Posterior cingulate gyrus (tissue), 11 donors: Measurements from ENCODE around the gene SLC39A11.

Experiments used
- DNase-seq, 10 donors: peaks; one replicate each; pipeline versions ENCODE4 v3.0.0 to v3.0.0-alpha.2; 2020 to 2021; ENCODE audit warnings: mixed read lengths in 3 of 10
- intact Hi-C: fragments of 100-400 bp; cut with DNase I; formaldehyde crosslinking; loops from one replicate; pipeline ENCODE4 v1.15.1; 2023

Gene SLC39A11

DNA sequence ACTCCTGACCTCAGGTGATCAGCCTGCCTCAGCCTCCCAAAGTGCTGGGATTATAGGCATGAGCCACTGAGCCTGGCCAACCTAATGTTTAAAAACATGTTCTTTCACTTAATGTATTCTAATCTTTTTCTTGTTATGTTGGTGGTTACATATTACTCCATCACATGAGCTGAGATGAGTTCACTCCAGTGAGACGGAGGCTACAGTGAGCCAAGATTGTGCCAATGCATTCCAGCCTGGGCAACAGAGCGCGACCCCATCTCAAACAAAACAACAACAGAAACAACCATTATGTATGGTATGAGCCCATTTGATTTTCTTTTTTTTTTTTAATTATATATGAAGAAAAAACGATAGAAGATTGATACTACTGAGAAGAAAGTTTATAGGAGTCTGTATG is 39.6 kb downstream of the SLC39A11 start:
- intact Hi-C loops, result no loop called here
- DNase-seq, result no peak

DNA sequence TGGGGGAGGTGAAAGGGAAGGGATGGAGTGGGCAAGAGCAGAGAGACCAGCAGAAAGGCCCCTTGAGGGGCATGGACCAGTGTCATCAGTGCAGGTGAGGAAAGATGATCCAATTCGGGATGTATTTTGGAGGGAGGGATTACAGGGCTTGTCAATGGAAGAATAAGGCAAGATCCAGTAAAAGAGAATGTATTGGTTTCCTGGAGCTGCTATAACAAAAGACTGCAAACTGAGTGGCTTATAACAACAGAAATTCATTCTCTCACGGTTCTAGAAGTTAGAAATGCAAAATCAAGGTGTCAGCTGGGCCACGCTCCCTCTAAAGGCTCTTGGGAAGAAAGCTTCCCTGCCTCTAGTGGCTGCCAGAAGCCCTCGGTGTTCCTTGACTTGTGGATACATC is 41.7 kb downstream of the SLC39A11 start:
- peak in 1 of 10 donors; percentile 32 for DNase-seq
- intact Hi-C loops, result no loop called here

DNA sequence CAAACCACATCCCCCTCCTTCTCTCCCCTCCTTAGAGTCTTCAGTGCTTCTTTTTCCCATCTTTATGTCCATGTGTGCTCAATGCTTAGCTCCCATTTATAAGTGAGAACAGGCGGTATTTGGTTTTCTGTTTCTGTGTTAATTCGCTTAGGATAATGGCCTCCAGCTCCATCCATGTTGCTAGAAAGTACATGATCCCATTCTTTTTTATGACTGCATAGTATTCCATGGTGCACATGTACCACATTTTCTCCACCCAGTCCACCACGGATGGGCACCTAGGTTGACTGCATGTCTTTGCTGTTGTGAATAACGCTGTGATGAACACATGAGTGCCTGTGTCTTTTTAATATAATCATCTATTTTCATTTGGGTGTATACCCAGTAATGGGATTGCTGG is 44.3 kb downstream of the SLC39A11 start:
- intact Hi-C loops, result no loop called here
- DNase-seq, result no peak

DNA sequence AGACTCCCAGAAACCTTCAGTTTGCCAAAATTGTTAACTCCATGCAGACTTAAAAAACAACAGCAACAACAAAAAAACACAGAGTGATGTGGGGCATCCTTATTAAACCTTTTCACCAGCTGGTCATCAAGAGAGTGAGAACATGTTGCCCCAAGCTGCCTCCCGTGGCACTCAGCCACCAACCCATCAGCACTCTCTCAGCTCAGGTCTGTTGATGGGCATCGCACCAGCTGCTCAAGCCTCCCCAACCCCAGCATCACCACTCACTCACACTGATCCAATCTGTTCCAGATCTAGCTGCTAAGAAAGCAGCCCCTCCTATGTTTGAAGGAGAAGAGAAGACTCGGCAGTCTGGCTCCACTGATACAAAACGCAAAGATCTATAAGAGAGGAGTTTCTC is 46.8 kb downstream of the SLC39A11 start:
- no peak for DNase-seq
- intact Hi-C loops, result no loop called here

DNA sequence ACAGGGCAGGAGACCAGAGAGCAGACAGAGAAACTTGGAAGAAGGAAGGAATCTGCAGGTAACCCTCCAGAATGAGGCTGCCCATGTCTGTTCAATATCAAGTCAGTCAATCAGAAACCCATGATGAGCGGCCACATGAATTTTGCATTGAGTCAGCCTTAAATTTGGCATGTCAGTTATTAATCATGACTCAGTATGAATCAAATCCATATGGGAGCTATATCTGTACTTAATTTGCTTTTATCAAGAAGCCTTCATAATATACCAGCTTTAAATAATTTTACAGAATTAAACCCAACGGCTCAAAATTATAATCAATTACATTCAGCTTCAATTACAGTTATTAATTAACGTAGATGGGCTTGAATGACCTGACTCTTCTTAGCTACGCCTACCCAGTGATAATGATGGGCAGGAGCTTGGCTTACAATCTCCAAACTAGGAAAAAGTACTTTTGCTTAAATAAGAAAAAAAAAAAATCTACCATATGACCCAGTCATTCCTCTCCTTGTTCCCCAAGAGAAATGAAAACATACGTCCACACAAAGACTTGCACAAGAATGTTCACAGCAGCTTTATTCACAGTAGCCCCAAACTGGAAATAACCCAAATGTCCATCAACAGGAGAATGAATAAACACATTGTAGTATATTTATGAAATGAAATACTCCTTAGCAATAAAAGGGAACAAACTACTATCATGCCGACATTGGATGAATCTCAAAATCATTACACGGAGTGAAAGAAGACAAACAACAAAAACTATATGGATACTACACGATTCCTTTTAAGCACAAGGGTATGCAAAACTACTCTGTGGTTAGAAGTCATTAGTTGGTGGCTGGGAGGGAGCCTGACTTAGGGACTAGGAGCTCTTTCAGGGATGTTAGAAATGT is 48.6 kb downstream of the SLC39A11 start:
- DNase-seq, result no peak
- intact Hi-C loops, result no loop called here

DNA sequence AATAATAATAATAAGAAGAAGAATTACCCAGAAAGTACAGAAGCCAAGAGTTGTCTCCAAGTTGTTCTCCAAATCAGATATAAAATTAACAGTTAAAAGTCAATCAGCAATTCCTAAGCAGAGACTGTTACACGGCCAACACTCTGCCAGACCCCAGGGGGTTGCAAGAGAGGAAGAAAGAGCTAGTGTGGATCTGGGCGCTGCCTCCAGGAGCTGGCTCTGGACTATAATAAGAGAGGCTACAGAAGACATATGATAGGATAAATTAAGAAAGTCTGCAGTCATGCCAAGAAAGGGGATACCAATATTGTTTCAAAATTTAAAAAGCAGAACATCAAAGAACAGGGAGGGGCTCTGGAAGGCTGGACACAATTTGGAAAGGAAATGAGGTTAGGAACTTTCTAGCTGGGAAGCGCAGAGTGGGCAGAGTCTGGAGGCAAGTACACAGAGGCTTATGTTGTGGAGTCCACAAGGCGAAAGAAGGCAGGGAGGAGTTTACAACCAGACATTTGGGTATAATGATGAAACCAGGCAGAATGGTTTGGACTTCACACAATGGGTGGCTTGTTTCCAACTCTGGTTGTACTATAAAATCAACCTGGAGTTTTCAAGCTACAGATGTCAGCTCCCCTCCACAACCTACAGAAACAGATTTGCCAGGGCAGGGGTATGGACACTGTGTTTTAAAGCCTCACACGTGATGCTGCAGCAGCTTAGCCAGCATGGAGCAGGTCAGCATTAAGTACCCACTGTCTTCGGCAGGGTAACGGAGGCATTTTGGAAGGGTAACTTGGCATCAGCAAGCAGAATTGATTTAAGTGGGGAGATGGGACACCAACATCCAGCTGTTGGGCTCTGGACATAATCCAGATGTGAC is 49.4 kb downstream of the SLC39A11 start:
- intact Hi-C loops, result no loop called here
- DNase-seq, result no peak

DNA sequence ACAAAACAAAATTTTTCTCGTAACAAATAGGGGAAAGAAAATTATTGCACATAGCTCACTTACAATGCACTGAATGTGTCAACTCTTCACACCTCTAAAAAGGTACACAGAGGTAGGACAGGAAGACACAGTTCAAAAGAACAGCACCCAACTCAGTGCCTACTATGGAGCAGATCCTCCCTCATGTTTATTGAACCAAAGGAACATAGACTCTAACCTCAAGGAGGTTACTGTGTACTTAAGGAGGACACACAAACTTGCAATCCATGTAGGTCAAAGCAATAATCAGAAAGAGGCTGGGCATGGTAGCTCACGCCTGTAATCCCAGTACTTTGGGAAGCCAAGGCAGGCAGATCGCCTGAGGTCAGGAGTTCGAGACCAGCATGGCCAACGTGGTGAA is 50.3 kb downstream of the SLC39A11 start:
- no peak for DNase-seq
- intact Hi-C loops, result no loop called here

DNA sequence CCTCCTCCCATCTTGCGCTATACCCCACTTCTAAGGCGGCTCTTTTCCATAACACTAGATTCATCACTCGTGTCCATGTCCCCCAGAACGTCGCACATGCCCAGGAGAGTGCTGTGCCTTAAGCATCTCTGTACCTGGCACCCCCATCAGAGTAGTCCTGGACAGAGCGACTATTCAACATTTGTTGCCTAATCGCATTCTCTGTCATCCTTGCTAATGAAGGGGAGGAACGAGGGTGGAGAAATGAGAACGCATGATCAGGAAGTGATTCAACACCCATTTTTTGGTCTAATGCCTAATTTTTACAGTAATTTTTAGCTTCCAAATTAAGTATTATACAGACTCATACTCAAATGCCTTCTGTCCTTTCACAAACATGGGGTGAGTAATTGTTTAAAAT is 53.2 kb downstream of the SLC39A11 start:
- intact Hi-C loops, result no loop called here
- DNase-seq, result no peak

DNA sequence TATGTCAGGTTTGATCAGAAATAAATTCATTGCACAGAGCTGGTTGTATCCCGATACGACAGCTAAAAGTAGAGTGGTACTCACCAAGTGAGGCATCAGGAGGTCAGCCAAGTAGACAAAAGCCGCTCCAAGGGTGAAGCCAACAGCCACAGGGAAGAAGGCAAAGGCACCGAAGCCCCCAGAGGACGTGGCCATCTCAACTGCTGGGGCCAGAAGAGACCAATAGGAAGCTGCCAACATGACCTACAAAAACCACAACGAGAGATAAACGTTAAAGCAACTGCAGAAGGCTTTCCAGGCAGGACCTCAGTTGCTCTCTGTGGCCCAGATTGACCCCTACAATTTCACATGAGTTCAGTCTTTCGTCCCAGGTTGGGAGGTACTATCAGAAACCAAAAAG is 61.0 kb downstream of the SLC39A11 start:
- intact Hi-C loops, result no loop called here
- no peak for DNase-seq

DNA sequence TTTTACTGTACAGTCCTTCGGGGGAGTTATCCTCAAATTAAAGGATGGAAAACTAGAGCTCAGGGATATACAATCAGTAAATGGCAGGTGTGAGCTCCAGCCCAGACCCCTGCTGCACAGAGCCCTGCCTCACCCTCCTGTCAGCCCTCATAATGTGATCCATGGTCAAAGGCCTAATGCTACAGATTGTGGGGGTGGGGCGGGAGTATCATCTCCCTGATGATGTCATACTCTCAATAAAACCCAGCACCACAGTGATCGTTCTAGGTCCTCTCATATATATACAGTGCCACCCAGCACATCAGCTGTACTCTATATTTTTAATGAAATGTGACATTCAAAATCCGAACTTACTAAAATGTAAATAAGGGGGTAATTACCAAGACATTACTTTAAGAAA is 61.5 kb downstream of the SLC39A11 start:
- DNase-seq, result no peak

DNA sequence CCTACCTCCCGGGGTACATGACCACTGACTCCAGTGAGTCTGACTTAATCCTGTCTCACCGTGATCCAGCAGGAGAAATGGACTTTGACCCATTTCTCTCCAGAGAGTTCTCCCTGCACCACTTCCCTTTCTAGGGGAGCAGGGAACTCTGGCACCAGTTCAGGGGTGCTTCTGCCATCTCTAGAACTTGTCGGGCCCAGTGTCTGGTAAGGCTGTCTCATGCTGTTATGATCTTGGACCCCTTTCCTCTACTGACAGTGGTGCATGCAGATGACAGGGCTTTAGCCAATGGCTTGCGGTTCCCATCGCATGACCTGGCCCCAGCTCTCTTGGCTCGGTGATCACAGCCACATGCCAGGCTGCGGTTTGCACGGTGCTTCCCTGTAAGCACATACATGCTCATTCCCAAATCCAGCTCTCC is 62.0 kb downstream of the SLC39A11 start:
- DNase-seq, result no peak
- intact Hi-C loops, result no loop called here

More for the DNA sequence above, 61.5 kb downstream of the SLC39A11 start:
- intact Hi-C loops, result no loop called here

DNA sequence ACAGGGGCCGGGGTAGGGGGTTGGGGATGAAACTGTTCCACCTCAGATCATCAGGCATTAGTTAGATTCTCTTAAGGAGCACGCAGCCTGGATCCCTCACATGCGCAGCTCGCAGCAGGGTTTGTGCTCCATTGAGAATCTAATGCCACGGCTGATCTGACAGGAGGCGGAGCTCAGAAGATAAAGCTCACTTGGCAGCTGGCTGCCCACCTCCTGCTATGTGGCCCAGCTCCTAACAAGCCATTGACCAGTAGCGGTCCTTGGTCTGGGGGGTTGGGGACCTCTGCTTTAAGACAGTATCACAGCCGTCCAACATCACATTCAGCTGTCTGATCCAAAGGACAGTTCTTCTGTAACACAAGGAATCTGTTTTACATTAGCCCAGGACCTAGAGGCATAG is 62.5 kb downstream of the SLC39A11 start:
- DNase-seq, result no peak
- intact Hi-C loops, result no loop called here

DNA sequence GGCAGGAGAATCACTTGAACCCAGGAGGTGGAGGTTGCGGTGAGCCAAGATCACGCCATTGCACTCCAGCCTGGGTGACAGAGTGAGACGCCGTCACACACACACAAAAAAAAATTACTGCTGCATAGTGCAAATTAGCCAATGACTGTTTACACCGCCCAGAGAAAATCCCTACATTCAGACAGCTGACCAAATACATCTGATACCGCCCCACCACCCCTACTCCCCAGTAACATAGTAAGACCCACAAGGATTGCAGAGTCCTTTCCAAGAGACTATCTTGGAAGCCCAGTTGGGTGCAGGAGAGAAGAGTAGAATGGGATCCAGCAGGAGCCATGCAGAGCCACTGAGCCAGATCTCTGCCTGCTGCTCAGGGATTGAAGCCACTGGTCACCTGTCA is 63.5 kb downstream of the SLC39A11 start:
- no peak for DNase-seq
- intact Hi-C loops, result no loop called here

DNA sequence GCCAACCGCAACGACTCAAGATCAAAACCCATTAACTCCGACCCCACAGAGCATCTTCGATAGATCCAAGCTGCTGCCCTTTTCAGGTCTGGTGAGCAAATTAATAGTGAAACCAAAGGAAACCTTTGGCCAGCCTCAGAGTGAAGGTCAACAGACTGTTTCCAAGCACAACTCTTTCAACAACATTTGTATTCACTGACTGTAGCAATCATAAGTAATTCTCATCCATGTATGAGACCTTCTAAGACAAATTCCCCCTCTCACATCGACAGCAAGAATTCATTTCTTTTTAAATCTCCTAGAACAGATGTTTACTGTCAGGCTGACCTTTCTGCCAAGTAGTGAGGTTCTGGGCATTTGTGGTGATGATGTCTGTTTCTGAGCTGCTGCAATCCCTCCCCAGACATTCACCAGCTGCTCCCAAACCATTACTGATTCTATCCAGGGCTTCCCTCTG is 64.2 kb downstream of the SLC39A11 start:
- intact Hi-C loops, result no loop called here
- DNase-seq, result no peak

DNA sequence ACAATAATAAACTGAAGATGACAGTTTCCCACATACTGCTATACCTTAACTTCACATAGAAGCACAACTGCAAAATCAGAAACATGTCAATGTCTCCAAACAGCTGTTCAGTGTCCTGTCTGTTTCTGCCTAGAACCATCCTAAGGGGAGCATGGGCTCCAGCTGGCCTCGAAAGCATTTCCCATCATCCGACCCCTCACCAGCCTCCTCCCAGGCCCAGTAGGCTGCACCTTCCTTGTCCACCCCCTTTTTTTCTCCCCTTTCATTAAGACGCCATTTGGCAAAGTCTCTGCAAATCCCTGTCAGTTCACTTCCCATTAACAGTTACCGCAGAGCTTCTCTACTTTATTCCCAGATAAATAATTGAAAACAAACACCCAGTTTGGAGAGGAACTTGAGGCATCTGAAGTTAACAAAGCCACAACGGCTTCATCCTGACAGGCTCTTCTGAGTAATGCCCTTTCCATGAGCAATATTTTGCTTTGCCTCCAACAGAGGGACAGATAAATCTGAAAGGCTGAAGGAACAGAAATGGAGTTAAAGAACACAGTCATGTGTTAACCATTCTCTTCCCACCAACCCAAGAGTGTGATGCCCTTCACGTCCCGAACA is 65.3 kb downstream of the SLC39A11 start:
- intact Hi-C loops, result no loop called here
- no peak for DNase-seq

DNA sequence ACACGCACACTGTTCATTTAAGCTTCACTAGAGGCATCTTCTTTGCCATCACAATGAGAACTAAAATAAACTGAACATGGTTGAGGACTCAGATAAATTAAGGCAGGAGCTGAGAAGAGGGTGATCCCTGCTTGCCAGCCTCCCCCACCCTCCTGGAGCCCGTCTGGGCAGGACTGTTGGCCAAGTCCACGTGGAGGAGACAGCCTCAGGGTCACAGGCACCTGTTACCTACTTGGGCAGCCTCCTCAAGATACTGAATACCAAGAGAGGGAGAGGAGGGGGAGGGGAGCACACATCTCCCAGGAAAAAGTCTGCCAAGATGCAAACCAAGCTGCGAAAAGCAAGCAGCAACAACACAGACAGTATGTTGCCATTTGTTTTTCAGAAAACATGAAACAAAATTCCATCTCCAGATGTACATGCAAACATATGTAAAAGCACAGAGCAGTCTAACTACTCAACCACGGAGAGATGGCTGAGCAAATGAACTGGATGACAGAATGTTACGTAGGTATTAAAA is 67.4 kb downstream of the SLC39A11 start:
- DNase-seq, result no peak
- intact Hi-C loops, result no loop called here

DNA sequence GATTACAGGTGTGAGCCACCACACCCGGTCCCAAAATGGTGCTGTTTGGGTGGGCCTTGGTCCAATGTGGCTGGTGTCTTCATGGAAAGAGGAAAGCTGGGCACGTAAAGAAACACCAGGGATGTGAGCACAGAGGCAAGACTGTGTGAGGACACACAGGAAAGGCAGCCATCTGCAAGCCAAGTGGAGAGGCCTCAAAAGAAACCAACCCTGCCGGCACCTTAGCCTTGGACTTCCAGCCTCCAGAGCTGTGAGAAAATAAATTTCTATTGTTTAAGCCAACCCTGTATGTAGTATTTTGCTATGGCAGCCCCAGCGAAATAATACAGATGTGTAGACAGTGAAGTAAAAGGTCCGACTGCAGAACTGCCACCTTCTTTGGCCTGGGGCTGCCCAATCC is 68.7 kb downstream of the SLC39A11 start:
- peak in 1 of 10 donors; percentile 28 for DNase-seq
- intact Hi-C loops, result no loop called here

DNA sequence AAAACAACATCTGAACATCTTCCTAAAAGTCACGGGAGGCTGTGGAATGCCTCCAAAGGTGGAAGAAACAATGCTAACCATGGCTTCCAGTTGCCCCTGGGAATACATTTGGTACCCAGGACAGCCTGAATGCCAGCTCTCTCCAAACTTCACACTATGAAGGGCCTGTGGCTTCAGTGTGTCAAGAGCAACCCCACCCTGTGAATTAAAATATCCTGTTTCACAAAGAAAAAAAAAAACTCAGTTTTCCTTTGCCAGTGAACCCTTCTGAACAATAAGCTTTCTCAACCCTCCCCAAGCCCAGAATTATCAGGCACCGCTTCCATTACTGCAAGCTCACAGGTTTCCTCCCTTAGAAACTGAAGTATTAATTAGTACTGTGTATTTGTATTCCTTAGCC is 69.8 kb downstream of the SLC39A11 start:
- no peak for DNase-seq
- intact Hi-C loops, result no loop called here

DNA sequence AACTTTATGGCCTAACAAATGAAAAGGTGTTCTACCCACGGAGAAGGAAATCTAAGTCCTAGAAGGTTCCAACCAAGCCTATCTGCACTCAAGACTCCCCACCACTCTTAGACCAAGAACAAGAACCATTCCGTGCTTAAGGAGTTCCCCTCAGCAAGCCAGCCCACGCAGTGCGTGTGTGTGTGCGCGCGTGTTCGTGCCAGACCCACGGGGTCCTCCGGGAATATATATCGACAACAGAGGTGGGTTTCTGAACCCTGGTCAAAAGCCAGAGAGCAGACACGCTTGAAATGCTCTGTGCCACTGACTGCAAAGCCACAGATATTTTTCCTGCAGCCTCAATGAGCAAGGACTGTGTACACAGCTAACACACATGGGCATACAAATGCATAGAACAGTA is 70.7 kb downstream of the SLC39A11 start:
- intact Hi-C loops, result no loop called here
- DNase-seq, result no peak

DNA sequence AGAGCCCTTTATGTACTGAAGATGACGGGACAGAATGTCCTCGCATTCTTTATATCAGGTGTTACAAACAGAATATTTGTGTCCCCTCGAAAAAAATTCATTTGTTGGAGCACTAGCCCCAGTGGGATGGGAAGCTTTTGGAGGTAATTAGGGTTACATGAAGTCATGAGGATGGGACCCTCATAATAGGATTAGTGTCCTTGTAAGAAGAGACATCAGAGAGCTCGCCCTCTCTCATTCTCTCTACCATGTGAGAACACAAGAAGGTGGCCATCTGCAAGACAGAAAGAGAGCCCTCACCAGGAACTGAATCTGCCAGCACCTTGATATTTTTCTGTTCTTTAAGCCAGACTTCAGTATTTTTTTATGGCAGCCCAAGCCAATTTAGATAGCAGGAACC is 72.4 kb downstream of the SLC39A11 start:
- DNase-seq, result no peak
- intact Hi-C loops, result no loop called here

DNA sequence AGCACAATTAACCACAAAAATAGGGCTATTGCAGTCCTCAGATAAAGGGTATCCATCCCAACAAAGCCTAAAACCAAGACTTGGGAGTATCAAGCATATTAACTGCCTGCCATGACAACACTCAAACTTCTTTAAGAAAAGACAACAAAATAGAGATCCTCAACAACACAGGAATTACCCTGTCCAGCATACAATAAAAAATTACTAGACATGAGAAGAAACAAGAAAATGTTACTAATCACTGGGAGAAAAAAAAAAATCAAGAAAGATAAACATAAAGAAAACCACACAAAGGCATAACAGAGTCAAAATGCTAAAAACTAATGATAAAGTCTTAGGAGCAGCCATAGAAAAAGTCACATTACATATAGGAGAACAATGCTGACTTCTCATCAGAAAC is 73.9 kb downstream of the SLC39A11 start:
- DNase-seq, result no peak
- intact Hi-C loops, result no loop called here
